CD4-positive, alpha-beta T cell treated with Interleukin-10 for 1 hour (primary cell): Measurements from ENCODE around the gene ENDOV.

Experiments used
- DNase-seq: peaks from one replicate; pipeline ENCODE4 v3.0.0-alpha.2; 2020

Gene ENDOV

DNA sequence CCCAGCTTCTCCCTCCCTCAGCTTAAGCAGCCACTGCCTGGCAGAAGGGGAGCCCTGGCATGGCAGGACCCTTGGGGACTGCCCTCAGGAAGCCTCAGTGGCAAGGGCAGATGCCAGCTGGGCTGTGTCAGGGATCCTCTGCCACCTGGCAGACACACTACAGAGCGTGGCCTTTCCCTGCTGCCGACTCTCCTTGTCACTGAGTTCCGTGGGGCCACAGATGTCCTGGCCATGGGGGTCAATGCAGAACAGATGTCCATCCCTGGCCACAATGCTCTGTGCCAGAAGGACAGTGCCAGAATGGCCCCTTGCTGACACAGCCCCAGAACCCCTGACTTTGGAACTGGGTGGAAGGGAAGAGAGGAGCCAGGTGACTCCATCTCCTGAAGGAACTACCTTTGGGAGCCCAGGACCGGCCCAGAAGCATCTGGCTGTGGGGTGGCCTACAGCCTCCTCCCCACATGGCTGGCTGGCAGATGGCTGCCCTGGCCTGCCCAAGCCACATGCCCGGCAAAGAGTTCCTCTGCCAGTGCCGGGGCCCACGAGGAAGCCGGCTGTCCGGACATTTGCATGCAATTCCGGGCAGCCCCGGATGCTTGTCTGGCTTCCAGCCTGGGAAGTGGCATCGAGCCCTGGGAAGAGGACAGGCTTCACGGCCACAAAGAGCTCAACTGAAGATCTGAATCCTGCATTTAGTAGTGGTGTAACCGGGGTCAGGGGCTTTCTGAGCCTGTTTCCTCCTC, 37.4 kb downstream of the ENDOV start:
- no peak for DNase-seq

DNA sequence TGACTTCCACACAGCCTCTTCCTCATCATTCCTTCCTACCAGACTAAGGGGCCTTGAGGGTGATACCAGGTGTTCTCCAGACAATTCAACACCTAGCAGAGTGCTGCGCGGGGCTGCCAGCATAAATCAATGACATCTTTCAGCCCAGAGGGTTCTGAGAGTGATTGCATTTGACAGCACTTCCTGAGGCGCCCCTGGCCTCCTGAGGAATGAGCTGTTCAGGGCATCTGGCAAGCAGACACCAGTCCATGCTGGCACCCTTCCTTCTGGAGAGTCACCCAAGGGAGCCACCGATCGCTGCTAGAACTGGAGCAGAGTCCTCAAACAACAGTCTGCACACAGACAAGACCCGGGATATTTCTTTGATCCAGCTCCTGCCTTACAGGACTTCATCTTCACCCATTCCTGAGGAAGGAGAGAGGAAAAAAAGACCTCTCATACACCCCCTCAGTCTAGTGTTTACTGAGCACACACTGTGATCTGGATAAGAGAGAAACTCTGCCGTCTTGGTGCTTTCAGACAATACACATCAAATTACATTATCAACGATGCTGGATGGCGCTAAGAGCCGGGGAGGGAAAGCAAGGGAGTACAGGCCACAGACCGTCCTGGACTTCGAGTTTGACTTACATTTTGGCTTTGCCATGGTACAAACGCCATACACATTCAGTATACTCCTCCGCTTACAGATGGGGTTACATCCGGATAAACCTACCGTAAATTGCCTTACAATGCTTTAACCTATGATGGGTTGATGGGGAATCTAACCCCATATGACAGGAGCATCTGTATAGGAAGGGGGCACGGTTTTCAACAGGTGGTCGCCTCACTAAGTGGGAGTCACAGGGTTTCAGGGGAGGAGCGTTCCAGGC, 38.4 kb downstream of the ENDOV start:
- DNase-seq, result no peak

DNA sequence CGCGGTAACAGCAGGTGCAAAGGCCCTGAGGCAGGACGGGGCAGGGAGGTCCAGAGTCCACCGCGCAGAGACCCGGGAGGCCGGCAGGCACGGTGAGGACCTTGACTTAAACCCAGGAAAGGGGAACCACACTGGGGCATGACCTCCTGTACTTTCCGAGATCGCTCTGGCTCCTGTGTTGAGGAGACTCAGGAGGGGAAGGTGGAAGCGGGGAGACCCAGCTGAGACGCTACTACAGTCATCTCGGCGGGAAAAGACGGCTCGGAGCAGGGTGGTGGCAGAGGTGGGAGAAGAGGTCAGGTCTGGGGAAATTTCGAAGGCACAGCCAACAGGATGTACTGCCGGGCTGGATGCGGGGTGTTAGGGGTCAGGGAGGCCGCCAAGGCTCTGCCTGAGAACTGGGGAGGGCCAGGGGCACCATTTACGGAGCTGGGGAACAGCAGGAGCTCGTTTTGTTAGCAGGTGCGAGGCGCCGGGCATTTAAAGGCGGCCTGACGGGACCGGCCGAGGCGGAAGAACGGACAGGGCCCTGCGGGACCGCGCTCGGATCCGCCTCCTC, 39.1 kb downstream of the ENDOV start:
- DNase-seq, result no peak

DNA sequence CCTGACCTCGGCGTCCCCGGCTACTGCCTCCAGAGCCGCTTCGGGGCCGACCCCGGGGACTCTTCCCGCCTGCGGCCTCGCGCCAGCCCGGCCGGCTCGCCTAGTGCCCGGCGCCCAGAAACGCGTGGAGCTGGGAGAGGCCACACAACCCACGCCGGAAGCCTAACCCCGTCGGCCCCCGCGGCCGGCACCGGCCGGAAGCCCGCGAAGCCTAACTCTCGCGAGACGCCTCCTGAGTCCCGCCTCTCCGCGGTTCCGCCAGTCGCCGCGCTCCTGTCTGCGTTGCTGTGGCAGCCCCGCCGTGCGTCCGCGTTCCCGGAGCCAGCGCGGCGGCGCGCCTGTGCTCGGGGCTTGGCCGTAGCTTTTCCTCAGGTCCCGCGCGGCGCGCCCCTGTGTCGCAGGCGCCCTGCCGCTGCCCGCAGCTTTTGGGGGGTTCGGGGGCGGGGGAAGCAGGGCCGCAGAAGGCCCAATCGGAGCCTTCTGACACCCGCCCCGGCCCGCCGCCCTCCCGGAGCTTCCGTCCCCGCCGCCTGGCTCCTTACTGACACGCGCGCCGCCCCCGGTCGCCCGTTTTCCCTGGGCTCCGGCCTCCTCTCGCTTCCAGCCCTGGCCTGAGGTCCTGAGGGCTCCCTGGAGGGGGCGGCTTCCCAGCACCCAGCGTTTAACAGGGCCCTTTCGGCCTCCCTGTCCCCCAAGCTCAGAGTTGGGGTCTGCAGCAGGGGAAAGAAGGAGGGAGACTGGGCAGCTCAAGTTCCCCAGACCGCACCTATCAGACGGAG, 39.8 kb downstream of the ENDOV start:
- DNase-seq, result peak; percentile 95

DNA sequence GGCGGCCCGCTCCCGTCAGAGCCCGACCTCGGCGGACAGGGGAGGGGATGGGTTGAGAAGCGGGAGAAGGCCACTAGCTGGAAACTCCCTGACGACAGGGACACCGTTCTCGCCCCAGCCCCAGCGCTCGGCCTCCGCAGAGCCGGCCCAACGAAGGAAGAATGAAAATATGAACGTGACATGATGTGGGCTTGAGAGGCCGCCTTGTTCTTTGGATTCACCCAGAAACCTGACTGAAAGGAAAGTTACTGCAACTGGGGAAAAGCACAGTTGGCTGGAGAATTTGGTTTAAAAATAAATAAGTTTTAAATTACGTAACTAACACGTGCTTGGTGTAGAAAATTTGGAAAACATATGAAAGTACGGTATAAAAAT, 40.4 kb downstream of the ENDOV start:
- peak; percentile 55 for DNase-seq

DNA sequence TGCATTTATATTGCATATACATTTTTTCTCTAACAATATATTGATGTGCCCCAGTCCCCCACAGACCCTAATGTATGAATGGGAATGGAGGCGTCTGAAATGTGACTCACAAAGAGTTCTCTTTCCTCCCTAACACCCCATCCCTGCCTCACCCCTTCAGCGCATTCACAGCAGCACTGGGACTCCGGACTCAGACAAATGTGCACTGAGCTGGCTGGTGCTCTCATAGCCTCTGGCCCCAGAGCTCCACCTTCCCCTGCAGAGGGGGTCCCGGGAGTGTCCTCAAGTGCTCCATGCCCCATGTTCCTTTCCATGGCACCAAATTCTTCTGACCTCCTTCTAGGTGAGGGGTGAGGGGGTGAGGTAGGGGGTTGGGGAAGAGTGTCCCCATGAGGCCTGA, 40.8 kb downstream of the ENDOV start:
- no peak for DNase-seq

DNA sequence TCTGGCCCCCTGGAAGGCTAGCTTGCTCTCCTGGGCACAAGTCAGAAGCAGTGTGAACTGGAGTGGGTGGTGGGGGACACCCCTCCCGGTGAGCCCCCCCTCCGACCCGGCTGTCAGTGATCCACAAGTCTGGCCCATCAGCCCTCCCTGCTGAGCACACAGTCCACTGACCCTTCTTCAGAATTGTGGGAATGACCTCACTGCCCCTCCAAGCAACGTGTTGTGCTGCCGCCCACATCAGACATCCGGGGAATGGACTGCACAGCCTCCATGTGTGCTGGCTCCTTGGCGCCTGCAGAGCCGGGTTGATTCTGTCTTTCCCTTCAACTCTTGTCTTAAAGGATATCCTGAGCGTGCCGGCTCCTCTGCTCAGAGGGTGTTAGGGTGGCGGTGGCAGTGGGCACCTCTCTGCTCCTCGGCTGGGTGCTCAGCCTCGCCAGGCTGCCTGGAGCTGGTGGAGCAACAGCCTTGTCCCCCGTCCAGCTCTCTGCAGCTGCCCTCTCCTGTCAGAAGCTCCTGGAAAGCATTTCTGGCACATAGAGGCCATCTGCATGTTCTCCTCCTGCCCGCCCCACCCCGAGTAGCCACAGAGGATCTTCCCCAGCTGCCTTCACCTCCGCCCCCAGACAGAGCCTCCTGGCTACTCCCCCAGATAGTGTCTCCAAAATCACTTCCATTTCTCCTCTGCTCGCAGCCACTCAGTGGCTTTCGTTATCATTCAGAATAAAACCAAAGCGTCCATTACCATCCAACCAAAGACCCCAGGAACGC, 41.7 kb downstream of the ENDOV start:
- no peak for DNase-seq

DNA sequence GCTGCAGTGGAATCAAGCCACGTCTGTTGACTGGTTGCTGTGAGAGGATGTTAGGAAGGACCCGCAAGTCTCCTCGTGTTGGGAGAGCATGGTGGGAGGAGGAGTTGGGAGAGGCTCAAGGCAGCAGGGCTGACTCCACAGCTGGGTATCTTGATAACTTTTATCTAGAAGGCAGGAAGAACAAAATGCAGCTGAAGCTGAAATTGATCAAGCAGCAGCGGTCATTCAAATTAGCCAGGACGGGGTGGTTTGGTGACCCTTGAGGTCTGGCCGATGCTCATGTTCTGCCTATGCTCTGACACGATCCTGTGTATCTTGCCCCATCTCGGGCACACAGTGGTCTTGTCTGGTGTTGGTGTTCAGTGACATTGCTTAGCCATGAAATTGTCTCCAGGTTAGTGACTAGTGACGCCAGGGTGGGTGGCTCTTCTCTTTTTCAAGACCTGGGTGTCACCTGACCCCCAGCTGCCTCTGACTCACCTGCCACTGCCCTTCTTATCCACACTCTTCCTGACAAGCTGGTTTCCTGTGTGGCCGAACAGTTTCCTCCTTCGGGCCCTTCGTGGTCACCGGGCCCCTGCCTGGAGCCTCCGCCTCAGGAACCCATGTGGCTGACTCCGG, 42.4 kb downstream of the ENDOV start:
- DNase-seq, result no peak

DNA sequence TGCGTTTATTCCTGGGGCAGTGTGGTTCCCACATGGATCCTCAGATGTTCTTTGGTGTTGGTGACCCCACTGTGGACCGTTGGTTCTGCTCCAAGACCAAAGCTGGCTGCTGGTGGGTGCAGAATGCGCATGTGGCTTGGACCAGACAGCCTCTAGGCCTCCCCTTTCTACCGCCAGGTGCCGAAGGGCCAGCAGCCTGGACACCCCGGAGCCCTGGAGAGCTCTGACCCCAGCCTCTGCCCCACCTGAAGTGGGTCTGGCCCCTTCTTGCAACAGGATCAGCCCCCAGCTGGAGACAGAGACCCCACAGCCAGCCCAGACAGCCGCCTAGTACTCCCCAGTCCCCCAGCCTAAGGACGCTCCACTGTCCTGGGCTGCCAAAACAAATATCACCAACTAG, 43.0 kb downstream of the ENDOV start:
- no peak for DNase-seq

DNA sequence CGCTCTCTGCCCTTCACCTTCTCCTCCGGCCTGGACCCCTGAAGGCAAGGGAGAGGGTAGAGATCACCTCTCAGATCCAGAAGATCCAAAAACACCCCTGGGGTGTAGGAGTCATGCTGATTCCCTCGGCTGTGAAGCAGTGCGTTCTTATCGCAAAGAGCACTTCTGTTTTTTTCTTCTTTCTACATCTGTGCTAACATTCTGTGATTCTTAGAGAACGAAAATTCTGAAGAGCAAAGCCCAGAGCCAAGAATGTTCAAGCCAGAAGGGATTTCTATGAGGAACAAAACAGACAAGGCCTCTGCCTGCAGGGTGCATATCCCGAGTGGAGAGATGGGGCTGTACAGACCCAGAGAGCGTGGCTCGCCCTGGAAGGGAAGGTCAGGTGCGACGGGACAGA, 44.3 kb downstream of the ENDOV start:
- no peak for DNase-seq

DNA sequence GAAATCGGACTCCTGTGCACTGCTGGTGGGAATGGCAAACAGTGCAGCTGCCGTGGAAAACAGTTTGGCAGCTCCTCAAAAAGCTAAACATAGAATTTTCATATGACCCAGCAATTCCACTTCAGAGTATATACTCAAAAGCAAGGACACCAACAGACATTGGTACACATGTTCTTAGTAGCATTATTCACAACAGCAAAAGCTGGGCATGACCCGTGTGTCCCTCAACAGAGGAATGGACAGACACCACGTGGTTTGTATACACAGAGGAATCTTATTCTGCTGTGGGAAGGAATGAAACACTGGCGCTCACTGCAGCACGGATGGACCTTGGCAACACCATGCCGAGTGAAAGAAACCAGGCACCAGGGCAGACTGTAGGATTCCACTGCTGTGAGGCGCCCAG, 45.5 kb downstream of the ENDOV start:
- DNase-seq, result no peak

DNA sequence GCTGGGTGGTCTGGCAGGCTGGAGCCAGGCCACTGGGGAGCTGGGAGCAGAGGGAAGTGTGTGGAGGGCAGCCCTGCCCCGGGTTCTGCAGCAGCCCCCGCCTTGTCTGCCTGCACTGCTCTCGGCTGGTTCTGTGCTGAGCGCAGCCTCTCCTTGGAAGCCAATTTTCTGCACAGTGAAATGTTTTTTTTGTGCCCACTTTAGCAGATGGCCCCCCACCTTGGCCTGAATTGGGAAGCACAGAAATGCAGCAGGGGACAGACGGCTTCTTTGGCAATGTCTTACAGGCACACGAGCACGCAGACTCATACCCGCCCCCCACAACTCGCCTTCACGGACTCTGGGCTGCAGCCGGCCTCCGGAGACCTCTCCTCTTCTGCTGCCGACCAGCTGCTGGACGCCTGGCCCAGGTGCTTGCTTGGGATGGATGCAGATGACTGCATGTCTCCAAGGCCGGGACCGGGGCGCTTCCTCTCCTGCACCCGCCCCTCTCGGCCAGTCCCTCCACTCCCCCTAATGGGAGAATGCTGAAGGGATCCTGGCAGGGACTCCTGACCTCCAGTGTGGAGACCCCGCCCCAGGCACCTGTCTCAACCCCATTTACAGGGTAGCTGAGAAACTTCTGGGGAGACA, 46.7 kb downstream of the ENDOV start:
- DNase-seq, result no peak

DNA sequence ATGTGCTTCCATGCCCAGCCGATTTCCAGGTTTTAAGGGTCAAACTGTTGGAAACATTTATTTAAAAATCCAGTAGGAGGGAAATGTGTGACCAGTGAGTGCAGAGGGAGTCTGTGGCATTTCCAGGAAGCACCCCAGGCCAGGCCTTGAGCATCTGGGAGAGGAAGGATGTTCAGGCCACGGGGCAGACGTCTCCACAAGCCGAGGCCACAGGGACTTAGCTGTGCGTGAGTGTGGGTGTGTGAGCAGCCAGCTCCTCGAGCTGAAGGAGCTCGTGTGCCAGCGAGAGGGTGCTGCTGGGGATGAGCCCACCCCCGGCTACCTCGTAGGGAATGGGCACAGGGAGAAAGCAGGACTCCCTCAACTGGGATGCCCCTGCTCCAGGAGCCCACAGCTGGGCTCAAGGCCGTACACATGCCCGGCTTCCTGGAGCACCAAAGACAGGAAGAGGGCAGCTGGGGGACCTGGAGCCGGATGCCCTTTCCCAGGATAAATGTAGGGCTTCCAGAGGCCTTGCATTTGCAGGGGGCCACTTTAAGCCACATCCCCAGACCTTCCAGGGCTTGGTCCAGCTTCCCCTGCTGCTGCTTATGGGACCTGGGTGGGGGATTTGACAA, 48.9 kb downstream of the ENDOV start:
- DNase-seq, result no peak

DNA sequence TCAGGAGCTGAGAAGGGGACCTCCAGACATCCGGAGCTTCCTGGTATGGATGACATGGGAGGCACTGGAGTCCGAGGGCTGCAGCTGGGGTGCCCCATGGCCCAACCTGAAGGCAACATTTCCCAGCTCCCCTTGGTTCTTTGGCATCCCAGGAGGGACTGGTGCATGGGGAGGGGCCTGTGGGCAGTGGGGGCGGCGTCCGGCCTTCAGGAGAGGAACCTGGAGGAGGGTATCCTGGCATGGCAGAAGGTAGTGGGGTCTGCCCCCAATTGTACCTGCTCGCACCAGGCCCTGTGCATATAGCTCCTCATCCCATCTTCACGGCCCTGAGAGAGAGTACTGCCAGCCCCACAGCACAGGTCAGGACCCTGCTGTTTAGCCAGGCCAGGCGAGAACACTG, 49.5 kb downstream of the ENDOV start:
- no peak for DNase-seq

DNA sequence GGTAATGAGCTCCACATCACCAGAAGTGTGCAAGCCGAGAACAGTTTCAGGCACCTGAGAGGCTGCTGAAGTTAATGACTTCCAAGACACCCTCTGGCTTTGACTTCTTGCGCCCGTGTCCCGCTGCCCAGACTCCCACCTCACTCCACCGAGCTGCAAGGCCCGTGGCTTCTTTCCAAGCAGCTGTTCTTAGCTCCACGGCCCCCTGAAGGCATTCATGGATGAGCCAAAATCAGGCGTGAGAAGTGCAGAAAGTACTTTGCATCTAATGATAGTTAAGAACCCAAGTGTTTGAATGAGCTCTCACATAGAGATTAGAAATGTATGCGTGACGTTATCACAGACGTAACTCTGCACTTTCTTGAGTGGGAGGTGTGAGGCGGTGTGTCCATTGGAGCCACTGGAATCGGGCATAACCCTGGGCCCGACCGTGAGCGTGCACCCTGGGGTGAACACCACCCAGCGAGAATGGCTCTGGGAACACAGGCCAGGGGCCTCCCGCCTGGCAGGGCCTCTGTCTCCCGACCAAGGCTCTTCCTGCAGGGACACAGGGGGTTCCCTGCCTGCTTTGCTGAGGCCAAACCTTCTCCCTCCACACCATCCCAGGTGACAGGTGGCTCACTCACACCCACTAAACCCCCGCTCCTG, 50.5 kb downstream of the ENDOV start:
- DNase-seq, result no peak

DNA sequence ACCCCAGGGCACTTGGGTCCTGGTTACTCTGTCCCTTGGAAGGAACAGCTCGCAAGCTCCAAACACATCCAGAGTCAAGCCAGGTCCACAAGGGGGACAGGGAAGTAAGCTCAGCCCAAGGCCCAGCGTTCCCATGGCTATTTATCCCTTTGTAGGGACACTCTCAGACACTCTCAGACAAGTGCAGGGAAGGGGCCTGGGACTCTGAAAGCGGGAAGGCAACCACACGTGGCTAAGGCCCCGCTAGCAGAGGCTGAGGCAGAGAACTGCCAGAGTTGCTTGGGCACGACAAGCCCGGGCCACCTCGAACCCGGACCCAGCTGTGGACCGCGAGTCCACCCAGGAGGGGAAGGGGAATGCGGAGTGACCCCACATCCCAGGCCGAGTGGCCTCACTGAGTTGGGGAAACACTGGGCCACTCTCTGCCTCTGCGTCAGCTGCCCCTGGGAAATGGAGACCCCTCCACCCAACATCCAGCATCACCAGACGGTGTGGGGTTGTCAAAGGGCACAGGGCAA, 51.3 kb downstream of the ENDOV start:
- DNase-seq, result no peak

DNA sequence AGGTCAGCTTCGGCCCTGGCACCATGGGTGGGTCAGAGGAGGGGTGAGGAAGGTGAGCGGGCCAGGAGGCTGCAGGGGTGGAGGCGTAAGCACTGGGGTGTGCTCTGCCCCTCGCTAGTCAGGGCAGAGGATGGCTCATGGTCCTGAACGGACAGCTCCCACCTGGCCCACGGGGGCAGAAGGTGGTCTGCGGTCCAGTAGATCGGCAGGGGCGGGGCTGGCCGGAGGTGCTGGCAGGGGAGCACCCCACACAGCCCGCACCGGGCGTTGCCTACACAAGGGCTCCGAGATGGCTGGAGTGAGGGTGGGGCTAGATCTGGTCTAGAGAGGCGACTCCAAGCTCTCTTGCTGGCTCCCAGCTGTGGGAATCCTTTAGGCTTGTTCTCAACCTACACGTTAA, 53.3 kb downstream of the ENDOV start:
- DNase-seq, result no peak

DNA sequence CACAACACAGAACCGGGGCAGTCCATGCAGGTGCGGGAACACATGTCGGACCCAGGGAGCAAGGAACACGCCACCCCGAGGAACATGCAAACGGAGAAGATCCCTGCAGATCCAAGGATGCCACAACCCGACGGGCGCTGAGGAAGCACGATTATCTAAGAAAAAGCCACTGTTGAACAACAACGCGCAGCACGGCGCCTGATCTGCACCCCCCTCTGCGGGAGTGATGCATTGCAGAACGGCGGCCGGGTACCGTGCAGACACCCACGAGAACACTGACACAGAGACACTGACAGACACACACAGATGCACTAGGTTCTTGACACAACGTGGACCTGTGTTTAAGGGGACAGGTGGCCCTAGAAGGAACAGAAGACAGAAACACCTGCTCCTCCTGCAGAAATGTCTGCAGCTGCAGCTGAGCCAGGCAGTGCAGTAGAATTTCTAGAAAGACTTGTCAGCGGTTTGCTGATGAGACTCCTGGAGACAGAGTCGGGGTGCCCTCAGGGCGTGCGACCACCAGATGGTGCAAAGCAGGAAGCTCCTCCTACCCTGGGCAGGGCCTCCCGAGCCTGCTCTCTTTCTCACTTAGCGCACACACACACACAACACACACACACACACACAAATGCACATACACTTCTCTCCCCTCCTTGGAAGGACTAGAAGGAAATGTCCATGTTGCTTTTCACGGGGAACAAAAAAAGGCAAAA, 54.0 kb downstream of the ENDOV start:
- no peak for DNase-seq

DNA sequence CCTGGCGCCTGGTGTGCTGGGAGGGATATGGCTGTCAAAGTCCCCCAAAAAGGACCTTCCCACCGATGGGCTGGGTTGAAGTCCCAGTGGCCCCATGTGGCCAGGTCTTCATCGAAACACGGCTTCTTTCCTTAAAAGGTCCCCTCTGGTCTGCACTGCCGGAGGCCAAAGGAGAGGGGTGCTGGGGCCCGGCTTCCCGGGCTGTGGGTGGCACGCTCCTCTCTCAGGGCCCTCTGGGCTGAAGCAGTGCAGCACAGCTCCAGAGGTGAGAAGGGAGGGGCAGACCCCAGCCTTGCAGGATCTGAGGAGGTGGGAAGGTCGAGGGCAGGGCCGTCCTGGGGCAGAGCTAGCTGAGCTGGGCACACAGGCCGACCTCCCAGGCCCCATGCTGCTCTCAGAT, 54.7 kb downstream of the ENDOV start:
- DNase-seq, result no peak

DNA sequence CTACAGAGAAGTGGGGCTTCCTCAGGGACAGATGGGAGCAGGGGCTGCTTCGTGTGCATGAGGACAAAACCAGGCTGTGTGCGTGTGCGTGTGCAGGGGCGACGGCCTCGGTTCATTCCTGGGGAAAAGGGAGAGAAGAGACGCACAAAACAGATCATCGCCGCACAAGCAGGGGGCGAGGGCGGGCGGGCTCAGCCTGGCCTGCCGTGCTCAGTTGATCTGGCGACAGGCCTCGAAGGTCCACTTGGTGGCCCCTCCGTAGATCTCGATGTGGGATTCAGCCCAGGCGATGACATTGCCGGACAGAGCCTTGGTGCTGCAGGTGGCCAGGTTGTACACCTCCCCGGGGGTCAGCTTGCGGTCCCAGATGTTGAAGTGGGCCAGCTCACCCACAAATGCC, 55.6 kb downstream of the ENDOV start:
- no peak for DNase-seq
